CD4-positive, alpha-beta T cell treated with Interleukin-15 for 1 hour (primary cell): ENCODE data around the gene MKKS.

Source experiments
- DNase-seq: peaks from one replicate; pipeline ENCODE4 v3.0.0-alpha.2; 2020

Gene MKKS

DNA sequence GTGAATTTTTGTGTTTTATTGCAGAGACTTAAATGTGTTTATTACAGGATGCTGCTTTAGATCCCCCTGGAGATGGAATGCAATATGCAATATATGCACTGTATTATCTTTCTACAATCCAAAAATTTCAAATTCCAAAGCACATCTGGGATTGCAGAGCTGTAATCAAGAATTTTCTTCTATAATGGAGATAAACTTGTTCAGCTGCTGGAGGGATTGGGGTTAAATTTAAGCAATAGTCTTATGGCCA lies 66.4 kb downstream of the MKKS start:
- DNase-seq, result no peak

DNA sequence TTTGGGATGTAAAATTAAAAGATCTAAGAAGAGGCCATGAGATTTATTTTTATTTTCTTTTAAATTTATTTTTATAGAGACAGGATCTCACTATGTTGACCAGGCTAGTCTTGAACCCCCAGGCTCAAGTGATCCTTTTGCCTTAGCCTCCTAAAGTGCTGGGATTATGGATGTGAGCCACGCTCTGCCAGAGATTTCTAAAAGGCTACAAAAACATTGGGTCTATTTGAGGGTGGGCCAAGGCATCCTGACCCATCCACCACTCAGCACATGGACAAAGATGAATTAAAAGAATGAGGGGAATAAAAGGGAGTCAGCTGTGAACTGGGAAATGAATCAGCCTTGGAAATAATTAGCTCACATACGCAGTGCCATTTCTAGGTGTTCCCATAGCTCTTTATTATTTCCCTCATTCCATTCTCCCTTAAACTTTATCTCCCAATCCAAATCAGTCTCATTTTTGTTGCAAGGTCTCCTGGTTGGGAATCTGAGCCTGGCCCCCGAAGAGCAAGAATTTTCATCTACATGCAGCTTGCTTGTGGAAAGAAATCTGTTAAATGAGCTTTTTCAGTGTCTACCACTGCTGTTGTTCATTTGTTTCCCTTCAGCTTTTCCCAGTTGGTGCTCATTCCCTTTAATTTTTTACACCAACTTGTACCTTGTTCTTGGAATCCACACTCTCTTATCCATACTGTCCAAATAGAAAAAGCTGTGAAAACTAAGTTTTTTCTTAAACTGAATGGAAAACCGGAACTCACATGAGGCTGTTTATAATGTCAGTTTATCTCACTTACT lies 66.9 kb downstream of the MKKS start:
- DNase-seq, result no peak

DNA sequence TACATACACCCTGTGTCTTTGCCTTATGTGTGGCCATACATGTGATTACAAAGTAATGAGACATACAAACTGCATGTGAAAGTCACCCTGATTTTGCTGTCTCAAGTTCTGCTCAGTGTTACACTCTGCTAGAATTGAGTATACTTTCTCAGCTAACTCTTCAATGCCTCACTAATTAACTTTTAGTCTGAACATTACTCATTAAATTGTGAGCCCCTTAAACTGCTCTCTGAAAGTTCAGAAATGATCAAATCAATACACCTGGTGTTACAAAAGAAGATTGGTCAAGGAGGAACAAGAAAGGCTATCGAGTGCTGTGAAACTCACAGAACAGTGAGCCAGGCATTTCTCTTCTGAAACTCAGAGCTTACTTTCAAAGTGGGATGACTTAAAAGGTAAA lies 71.3 kb downstream of the MKKS start:
- DNase-seq, result no peak

DNA sequence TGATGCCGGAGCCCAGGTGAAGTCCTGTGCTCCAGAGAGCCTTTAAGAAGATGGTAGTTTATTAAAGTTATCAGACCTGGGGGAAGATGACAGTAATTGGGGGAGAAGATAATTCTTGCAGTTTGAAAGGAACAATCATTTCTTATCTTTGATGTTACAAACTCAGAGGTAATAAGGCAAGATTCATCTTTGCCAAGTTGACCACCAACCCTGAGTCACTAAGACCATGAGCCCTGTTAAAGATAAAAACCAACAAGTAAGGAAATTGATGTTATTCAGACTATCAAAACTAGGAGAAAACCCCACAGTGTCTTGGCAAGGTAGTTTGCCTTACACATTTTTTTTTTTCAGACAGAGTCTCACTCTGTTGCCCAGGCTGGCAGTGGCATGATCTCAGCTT lies 73.1 kb downstream of the MKKS start:
- DNase-seq, result no peak

GRCh38 chr20:10359621-10360040 lies 74.4 kb downstream of the MKKS start:
- no peak for DNase-seq

- DNase-seq, result no peak
Measured at GRCh38 chr20:10357974-10358373, 76.0 kb downstream of the MKKS start.

DNA sequence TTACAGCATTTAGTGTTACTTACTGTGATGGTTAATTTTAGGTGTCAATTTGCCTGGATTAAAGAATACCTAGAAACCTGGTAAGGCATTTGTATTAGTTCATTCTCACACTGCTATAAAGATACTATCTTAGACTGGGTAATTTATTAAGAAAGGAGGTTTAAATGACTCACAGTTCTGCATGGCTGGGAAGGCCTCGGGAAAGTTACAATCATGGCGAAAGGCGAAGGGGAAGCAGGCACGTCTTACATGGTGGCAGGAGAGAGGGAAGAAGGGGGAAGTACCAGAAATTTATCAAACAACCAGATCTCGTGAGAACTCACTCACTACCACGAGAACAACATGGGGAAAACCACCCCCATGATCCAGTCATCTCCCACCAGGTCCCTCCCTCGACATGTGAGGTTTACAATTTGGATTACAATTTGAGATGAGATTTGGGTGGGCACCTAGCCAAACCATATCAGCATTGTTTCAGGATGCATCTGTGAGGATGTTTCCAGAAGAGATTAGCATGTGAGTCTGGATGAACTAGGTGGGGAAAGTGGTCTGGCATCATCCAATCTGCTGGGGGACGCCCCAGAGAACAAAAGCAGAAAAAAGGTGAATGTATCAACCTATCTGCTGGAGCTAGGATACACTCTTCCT lies 76.8 kb downstream of the MKKS start:
- DNase-seq, result no peak

DNA sequence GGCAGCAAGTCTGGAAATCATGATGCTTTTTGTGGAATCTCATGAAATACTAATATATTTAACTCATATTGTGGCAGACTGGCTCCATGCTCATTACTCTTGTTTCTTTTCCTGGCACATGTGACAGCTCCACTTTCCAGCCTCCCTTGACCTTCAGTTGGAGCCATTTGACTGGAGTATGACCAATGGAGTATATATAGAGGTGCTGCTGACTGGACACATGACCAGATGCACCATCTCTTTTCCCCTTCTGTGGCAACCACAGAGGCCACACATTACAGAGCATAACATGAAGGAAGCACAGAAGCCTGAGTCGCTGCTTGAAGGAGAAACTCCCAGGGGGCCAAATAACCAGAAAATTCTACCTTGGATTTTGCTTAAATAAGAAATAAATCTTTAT lies 77.4 kb downstream of the MKKS start:
- DNase-seq, result no peak

- DNase-seq, result no peak
Measured at GRCh38 chr20:10352934-10353824, 80.8 kb downstream of the MKKS start.
